Uterus (tissue), 4 donors: ENCODE results near the gene NAB2. TPM values are rescaled to one million over a fixed set of nuclear protein-coding genes. Genes with fewer than 3 reads are reported as not detected.

Experiments
- DNase-seq, 2 donors: peaks; one replicate each; pipeline ENCODE4 v3.0.0-alpha.2; 2019 to 2020
- H3K27ac ChIP-seq, 2 donors: fragments of 200-600 bp; sonication (generic); 1 replicate in 1 of 2; 2 replicates in 1 of 2; pipeline ENCODE4 v1.5.1; 2016 to 2018
- H3K27me3 ChIP-seq, 2 donors: fragments of 200-600 bp; sonication (generic); one replicate each; pipeline ENCODE4 v1.5.1; 2018 to 2019; ENCODE audit warnings: control low read depth in 1 of 2
- H3K36me3 ChIP-seq, 2 donors: fragments of 200-600 bp; sonication (generic); one replicate each; pipeline ENCODE4 v1.5.1; 2019; ENCODE audit warnings: control low read depth in 1 of 2
- H3K4me1 ChIP-seq, 2 donors: fragments of 200-600 bp; sonication (generic); one replicate each; pipeline ENCODE4 v1.5.1; 2018 to 2019; ENCODE audit warnings: control low read depth in 1 of 2
- H3K4me3 ChIP-seq, 2 donors: fragments of 200-600 bp; sonication (generic); 1 replicate in 1 of 2; 2 replicates in 1 of 2; pipeline ENCODE4 v1.5.1; 2018 to 2019; ENCODE audit warnings: mild to moderate bottlenecking in 1 of 2
- H3K9me3 ChIP-seq, 2 donors: fragments of 200-600 bp; sonication (generic); one replicate each; pipeline ENCODE4 v1.5.1; 2019; ENCODE audit warnings: control low read depth in 1 of 2
- POLR2A ChIP-seq, 2 donors: fragments of 450-650 bp; IDR thresholded peaks; one replicate each; pipeline ENCODE4 v1.6.1; 2016; ENCODE audit warnings: antibody characterized with exemption in 2 of 2, mild to moderate bottlenecking in 1 of 2, moderate library complexity in 1 of 2
- intact Hi-C: fragments of 100-400 bp; cut with DNase I; formaldehyde crosslinking; loops from one replicate; pipeline ENCODE4 v1.15.1; 2023; ENCODE audit warnings: low total_unique reads
- total RNA-seq, 4 donors: library from RNA; depleted of rRNA in 3 of 4; stranded (reverse); fragments of >200 nt in 3 of 4; gene quantifications; one replicate each; pipeline versions ENCODE4 v1.1.0 to v1.2.4, GENCODE V29; 2014 to 2023
- TF ChIP-seq, protein P1 (sequence below), 4 experiments: fragments of 200-600 bp in 2 of 4; fragments of 450-650 bp in 2 of 4; sonication (generic) in 2 of 4; IDR thresholded peaks; one replicate each; pipeline ENCODE4 v1.5.1; 2016 to 2019; ENCODE audit warnings: antibody characterized with exemption in 4 of 4, mild to moderate bottlenecking in 2 of 4, moderate library complexity in 1 of 4
- donor health status: DM: yes; HTN: yes; CAD: no.

The NAB2 gene
- total RNA-seq, 4 donors from 2014 or later = 9.1 to 85.8 (median 33.9) TPM

DNA sequence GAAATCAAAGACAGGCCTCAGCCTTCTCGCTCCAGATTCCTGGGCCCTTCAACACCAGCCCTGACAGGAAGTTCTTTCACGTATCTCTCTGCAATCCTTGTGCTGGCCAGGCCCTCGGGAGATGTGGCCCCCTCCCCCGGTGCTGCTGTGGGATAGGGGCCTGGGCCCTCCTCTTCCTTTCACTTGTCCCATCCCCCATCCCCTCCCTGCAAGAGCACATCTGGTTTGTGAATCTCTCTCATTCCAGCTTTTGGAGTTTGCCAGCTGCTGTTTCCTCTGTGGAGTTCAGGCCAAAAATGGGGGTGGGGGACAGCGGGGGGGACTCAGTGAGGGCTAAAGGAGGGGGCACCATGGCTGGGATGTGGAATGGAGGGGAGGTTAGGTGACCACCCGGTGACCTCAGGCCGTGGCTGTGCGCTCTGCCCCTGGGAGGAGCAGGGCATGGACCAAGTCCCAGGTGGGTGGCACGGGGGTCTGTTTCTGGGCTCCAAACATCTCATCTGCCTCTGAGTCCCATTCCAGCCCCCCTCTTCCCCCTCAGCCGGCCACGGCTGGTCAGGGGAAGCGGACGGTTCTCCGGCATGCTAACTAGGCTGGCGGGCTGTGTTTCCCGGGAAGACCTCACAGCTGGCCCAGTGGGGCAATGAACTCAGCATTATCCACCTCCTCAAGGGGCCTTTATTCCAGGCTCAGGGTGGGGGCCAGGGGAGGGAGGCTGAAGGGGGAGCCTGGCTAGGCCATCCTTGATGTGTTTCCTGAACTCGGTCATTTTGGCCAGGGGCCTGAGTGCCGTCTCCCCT is 46.8 kb downstream of the NAB2 start:
- H3K27me3 ChIP-seq = no peaks in the 10 kb centered on the region
- H3K9me3 ChIP-seq = no peaks in the 10 kb centered on the region
- intact Hi-C loops = no loop called here
- peak overlapping the region; percentile 99 to 100 for H3K27ac ChIP-seq
- H3K4me3 ChIP-seq = peak overlapping the region; percentile 16 to 29
- TF ChIP-seq, protein P1, sequence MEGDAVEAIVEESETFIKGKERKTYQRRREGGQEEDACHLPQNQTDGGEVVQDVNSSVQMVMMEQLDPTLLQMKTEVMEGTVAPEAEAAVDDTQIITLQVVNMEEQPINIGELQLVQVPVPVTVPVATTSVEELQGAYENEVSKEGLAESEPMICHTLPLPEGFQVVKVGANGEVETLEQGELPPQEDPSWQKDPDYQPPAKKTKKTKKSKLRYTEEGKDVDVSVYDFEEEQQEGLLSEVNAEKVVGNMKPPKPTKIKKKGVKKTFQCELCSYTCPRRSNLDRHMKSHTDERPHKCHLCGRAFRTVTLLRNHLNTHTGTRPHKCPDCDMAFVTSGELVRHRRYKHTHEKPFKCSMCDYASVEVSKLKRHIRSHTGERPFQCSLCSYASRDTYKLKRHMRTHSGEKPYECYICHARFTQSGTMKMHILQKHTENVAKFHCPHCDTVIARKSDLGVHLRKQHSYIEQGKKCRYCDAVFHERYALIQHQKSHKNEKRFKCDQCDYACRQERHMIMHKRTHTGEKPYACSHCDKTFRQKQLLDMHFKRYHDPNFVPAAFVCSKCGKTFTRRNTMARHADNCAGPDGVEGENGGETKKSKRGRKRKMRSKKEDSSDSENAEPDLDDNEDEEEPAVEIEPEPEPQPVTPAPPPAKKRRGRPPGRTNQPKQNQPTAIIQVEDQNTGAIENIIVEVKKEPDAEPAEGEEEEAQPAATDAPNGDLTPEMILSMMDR (IDR thresholded peaks at IDR 0.05) = no peak
- TF ChIP-seq POLR2A (IDR thresholded peaks at IDR 0.05) = no peak
- peak; percentile 74 to 90 for DNase-seq
- H3K36me3 ChIP-seq = no peaks in the 10 kb centered on the region
- peaks cover 7 to 32% of the 10 kb centered on the region in 2 donors for H3K4me1 ChIP-seq

DNA sequence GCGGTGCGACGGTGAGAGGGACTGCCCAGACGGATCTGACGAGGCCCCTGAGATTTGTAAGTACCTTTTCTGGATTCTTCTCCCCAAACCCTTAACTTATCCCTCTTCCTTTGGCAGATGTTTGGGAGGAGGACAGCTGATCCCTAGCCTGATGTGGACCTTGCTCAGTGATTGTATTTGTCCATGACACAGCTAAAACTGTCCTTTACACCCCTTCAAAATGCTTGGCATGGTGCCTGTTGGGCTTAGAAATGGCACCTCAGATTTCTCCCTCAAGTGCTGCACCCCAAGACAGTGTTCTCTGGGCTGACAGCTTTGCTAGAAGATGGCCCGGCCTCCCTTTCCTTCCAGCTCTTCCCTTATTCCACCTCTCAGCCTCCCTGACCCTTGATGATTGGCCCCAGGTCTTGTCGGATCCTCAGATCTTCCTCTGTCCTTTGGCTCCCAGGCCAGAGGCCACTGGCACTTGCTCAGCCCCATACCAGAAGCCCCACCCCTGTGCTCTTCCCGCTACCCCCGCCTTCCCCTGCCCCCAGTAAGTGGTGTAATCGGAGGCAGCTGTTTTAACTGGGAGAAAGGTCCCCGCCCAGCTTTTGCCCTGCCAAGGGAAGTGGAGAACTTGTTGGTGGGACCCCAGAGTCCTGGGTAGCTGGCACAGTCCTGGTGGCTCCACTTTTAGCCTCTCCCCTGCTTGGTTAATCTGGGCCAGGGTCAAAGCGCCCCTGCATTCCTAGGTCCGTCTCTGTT is 49.8 kb downstream of the NAB2 start:
- intact Hi-C loops = no loop called here
- Histone ChIP-seq H3K4me1 (peaks cover 13 to 25% of the 10 kb centered on the region in 2 donors), H3K27me3 (no peaks in the 10 kb centered on the region), H3K36me3 (no peaks in the 10 kb centered on the region), H3K27ac (peak overlapping the region; percentile 99 to 100), H3K9me3 (no peaks in the 10 kb centered on the region), H3K4me3 (no peak overlapping the region)
- peak; percentile 83 for DNase-seq
- TF ChIP-seq POLR2A (IDR thresholded peaks at IDR 0.05) = no peak
- TF ChIP-seq, protein P1 (IDR thresholded peaks at IDR 0.05) = no peak

DNA sequence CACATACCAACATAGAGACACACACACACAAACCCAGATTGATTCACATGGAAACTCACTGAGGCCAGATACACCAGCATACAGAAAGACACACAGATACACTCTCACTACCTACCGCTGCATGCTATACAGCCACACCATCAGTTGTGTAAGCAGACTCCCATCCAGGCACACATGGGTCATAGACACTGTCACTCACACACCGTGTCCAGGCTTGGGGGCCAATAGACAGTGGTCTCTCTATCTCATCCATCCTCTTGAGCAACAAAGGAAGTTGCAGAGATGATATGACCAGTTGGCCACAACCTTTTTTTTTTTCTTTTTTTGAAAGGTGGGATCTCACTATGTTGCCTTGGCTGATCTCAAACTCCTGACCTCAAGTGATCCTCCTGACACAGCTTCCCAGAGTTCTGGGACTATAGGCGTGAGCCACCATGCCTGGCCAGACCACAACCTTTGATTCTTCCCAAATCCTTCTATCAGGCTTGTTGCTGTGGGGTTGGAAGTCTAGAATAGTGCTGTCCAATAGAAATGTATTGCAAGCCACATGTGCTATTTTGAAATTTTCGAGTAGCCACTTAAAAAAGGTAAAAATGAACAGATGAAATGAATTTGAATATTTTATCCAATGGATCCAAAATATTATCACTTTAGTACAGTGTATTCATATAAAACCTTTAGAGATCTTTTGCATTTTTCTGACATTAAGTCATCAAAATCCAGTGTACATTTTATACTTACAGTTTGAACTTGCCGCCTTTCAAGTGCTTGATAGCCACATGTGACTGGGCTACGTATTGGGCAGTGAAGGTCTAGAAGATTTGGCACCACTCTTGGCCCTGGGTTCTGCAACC is 51.1 kb downstream of the NAB2 start:
- H3K4me3 ChIP-seq = no peak overlapping the region
- H3K36me3 ChIP-seq = no peaks in the 10 kb centered on the region
- H3K9me3 ChIP-seq = no peaks in the 10 kb centered on the region
- DNase-seq = peak in 1 of 2 donors; percentile 35
- no peak for TF ChIP-seq POLR2A (IDR thresholded peaks at IDR 0.05)
- TF ChIP-seq, protein P1 (IDR thresholded peaks at IDR 0.05) = no peak
- H3K27me3 ChIP-seq = no peaks in the 10 kb centered on the region
- peaks cover 13 to 21% of the 10 kb centered on the region in 2 donors for H3K4me1 ChIP-seq
- intact Hi-C loops = no loop called here
- H3K27ac ChIP-seq = peak overlapping the region; percentile 99 to 100

DNA sequence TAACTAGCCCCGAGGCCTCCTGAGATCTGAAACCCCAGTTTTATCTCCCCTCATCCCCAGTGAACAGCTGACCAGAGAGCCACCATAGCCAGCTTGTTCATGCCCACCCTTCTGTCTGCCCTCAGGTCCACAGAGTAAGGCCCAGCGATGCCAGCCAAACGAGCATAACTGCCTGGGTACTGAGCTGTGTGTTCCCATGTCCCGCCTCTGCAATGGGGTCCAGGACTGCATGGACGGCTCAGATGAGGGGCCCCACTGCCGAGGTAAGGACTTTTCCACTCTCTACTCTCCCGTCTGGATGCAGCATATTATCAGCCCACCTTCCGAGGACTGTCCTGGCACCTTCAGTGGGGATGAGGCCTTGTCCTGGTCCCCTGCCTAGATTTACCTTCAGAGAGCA is 52.3 kb downstream of the NAB2 start:
- peak overlapping the region; percentile 99 to 100 for H3K27ac ChIP-seq
- H3K36me3 ChIP-seq = no peaks in the 10 kb centered on the region
- DNase-seq = peak in 1 of 2 donors; percentile 14
- no peak overlapping the region for H3K4me3 ChIP-seq
- H3K4me1 ChIP-seq = peaks cover 11 to 16% of the 10 kb centered on the region in 2 donors
- H3K9me3 ChIP-seq = no peaks in the 10 kb centered on the region
- intact Hi-C loops = no loop called here
- TF ChIP-seq, protein P1 (IDR thresholded peaks at IDR 0.05) = no peak
- TF ChIP-seq POLR2A (IDR thresholded peaks at IDR 0.05) = no peak
- no peaks in the 10 kb centered on the region for H3K27me3 ChIP-seq
